Left ventricle myocardium inferior (tissue), 1 donor: ENCODE measurements around the gene SLC6A11. TPM values are rescaled to one million over a fixed set of nuclear protein-coding genes. Genes with fewer than 3 reads are reported as not detected.

ENCODE experiments used
- DNase-seq: peaks from one replicate; pipeline ENCODE4 v3.0.0-alpha.2; 2020
- H3K27ac ChIP-seq: fragments of 200-600 bp; replicated peaks from 2 replicates; pipeline ENCODE4 v1.8.0; 2021
- H3K27me3 ChIP-seq: fragments of 200-600 bp; 2 replicates; pipeline ENCODE4 v1.8.0; 2021; ENCODE audit warnings: low read depth
- H3K36me3 ChIP-seq: fragments of 200-600 bp; 2 replicates; pipeline ENCODE4 v1.8.0; 2021
- H3K4me1 ChIP-seq: fragments of 200-600 bp; 2 replicates; pipeline ENCODE4 v1.8.0; 2021
- H3K4me3 ChIP-seq: fragments of 200-600 bp; 2 replicates; pipeline ENCODE4 v1.8.0; 2021; ENCODE audit warnings: mild to moderate bottlenecking, moderate library complexity
- H3K9me3 ChIP-seq: fragments of 200-600 bp; replicated peaks from 2 replicates; pipeline ENCODE4 v1.8.0; 2021
- intact Hi-C: fragments of 100-400 bp; cut with micrococcal nuclease; formaldehyde crosslinking; loops from one replicate; pipeline ENCODE4 v1.11.0; 2022
- total RNA-seq: library from RNA; stranded (reverse); fragmentation: NEBNext Ultra II Directional; extraction: Animal tissue kit (Norgen Biotek cat#: 25700); gene quantifications from one replicate; pipeline ENCODE4 v1.2.1, GENCODE V29; 2021
- TF ChIP-seq, protein P1 (sequence below): fragments of 200-600 bp; IDR thresholded peaks from 2 replicates; pipeline ENCODE4 v1.8.0; 2021; ENCODE audit warnings: antibody characterized with exemption, mild to moderate bottlenecking, borderline replicate concordance
- donor health status: DM: no; HTN: yes; CAD: no; lungs with severe emphysema.

SLC6A11 gene
- total RNA-seq, 1 donor from 2014 or later = not detected

- H3K36me3 ChIP-seq = no peaks in the 10 kb centered on the region
- no peak overlapping the region for H3K27ac ChIP-seq
- no peaks in the 10 kb centered on the region for H3K9me3 ChIP-seq
- no peaks in the 10 kb centered on the region for H3K4me1 ChIP-seq
- no peak for DNase-seq
- TF ChIP-seq, protein P1, sequence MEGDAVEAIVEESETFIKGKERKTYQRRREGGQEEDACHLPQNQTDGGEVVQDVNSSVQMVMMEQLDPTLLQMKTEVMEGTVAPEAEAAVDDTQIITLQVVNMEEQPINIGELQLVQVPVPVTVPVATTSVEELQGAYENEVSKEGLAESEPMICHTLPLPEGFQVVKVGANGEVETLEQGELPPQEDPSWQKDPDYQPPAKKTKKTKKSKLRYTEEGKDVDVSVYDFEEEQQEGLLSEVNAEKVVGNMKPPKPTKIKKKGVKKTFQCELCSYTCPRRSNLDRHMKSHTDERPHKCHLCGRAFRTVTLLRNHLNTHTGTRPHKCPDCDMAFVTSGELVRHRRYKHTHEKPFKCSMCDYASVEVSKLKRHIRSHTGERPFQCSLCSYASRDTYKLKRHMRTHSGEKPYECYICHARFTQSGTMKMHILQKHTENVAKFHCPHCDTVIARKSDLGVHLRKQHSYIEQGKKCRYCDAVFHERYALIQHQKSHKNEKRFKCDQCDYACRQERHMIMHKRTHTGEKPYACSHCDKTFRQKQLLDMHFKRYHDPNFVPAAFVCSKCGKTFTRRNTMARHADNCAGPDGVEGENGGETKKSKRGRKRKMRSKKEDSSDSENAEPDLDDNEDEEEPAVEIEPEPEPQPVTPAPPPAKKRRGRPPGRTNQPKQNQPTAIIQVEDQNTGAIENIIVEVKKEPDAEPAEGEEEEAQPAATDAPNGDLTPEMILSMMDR = no peak
- H3K4me3 ChIP-seq = no peak overlapping the region
- intact Hi-C loops = no loop called here
- H3K27me3 ChIP-seq = peaks cover 75% of the 10 kb centered on the region
These were observed 59.9 kb downstream of the SLC6A11 start for GRCh38 chr3:10875914-10876313.

- Histone ChIP-seq H3K4me1 (no peaks in the 10 kb centered on the region), H3K4me3 (no peak overlapping the region), H3K27me3 (peaks cover 80% of the 10 kb centered on the region), H3K9me3 (no peaks in the 10 kb centered on the region), H3K27ac (no peak overlapping the region), H3K36me3 (no peaks in the 10 kb centered on the region)
- DNase-seq = no peak
- intact Hi-C loops = no loop called here
- TF ChIP-seq, protein P1 = no peak
These were observed 60.6 kb downstream of the SLC6A11 start for GRCh38 chr3:10876661-10877060.

- Histone ChIP-seq H3K4me1 (no peaks in the 10 kb centered on the region), H3K27ac (no peak overlapping the region), H3K9me3 (no peaks in the 10 kb centered on the region), H3K4me3 (no peak overlapping the region), H3K27me3 (peaks cover 85% of the 10 kb centered on the region), H3K36me3 (no peaks in the 10 kb centered on the region)
- intact Hi-C loops = no loop called here
- TF ChIP-seq, protein P1 = no peak
- no peak for DNase-seq
These were observed 66.8 kb downstream of the SLC6A11 start for GRCh38 chr3:10882851-10883250.

GRCh38 chr3:10883478-10884234 lies 67.6 kb downstream of the SLC6A11 start:
- no peaks in the 10 kb centered on the region for H3K4me1 ChIP-seq
- intact Hi-C loops = no loop called here
- TF ChIP-seq, protein P1 = peak; percentile 49
- no peaks in the 10 kb centered on the region for H3K9me3 ChIP-seq
- H3K27me3 ChIP-seq = peaks cover 91% of the 10 kb centered on the region
- no peak for DNase-seq
- H3K4me3 ChIP-seq = no peak overlapping the region
- H3K27ac ChIP-seq = no peak overlapping the region
- H3K36me3 ChIP-seq = no peaks in the 10 kb centered on the region

DNA sequence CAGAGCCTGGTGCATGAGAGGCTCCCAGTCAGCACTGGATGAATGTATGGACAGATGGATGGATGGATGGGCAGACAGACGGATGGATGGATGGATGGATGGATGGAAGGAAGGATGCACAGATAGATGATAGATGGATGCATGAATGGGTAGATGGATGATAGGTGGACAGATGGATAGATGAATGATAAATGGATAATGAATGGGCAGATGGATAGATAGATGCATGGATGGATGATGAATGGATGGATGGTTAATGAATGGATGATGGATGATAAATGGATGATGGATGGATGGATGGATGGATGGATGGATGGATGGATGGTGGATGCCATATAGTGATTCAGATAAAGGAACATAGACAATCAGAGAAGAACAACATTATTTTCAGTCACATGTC lies 71.0 kb downstream of the SLC6A11 start:
- Histone ChIP-seq H3K9me3 (peaks cover 28% of the 10 kb centered on the region), H3K4me1 (no peaks in the 10 kb centered on the region), H3K27me3 (peaks cover 73% of the 10 kb centered on the region), H3K36me3 (no peaks in the 10 kb centered on the region), H3K27ac (no peak overlapping the region), H3K4me3 (no peak overlapping the region)
- DNase-seq = no peak
- intact Hi-C loops = no loop called here
- TF ChIP-seq, protein P1 = no peak
